Spleen (tissue), 7 donors: ENCODE data around the gene ZNF836.

Experiments
- CTCF ChIP-seq, 11 experiments: fragments of 200-600 bp in 7 of 11; fragments of 450-650 bp in 4 of 11; sonication (generic) in 4 of 11; IDR thresholded peaks in 8 of 11; conservative IDR thresholded peaks in 3 of 11; 1 replicate in 7 of 11; 2 replicates in 4 of 11; pipeline versions ENCODE4 v1.4.0 to v1.8.0; 2016 to 2021; ENCODE audit warnings: antibody characterized with exemption in 11 of 11, inconsistent platforms in 4 of 11, mild to moderate bottlenecking in 1 of 11
- POLR2A ChIP-seq, 3 donors: fragments of 450-650 bp; IDR thresholded peaks; one replicate each; pipeline ENCODE4 v1.5.1; 2017; ENCODE audit warnings: antibody characterized with exemption in 3 of 3, mild to moderate bottlenecking in 1 of 3
- POLR2AphosphoS5 ChIP-seq, 3 donors: sonication (generic); formaldehyde crosslinking; IDR thresholded peaks; one replicate each; pipeline ENCODE4 v1.5.1; 2017; ENCODE audit warnings: antibody characterized with exemption in 3 of 3
- donor health status: DM: no; HTN: no; CAD: no; lungs with moderate emphysema.
- donor health status: DM: no; HTN: no; CAD: no.
- donor health status: DM: no; HTN: no; CAD: no.

- TF ChIP-seq CTCF (IDR thresholded peaks at IDR 0.05 in 8 of 11, conservative IDR thresholded peaks at IDR 0.05 in 3 of 11) (no peak), POLR2A (IDR thresholded peaks at IDR 0.05) (no peak), POLR2AphosphoS5 (IDR thresholded peaks at IDR 0.05) (peak in 2 of 3 donors; percentile 16 to 49)
Measured at GRCh38 chr19:52211203-52211602, 39.8 kb upstream of the ZNF836 start.
